HL-60 (cell line): Measurements from ENCODE around the gene DDI2.

Experiments used
- DNase-seq, 2 experiments: peaks; one replicate each; pipeline ENCODE4 v3.0.0-alpha.2; 2010 to 2020; ENCODE audit warnings: low read depth in 1 of 2, low spot score in 1 of 2
- H3K27ac ChIP-seq: fragments of 250-450 bp; sonication (Bioruptor Pico); replicated peaks from 2 replicates; pipeline ENCODE4 v1.5.1; 2020; ENCODE audit warnings: mild to moderate bottlenecking, moderate library complexity
- H3K27me3 ChIP-seq: fragments of 250-450 bp; sonication (Bioruptor Pico); 2 replicates; pipeline ENCODE4 v1.5.1; 2021; ENCODE audit warnings: mild to moderate bottlenecking, moderate library complexity; ENCODE audit not compliant: insufficient read depth, poor library complexity, severe bottlenecking
- H3K4me3 ChIP-seq: replicated peaks from 2 replicates; pipeline ENCODE4 v1.5.1; 2011; ENCODE audit warnings: mild to moderate bottlenecking, control low read depth, low read length; ENCODE audit not compliant: insufficient read depth
- GABPA ChIP-seq: IDR thresholded peaks from 2 replicates; pipeline ENCODE4 v1.6.1; 2012; ENCODE audit warnings: low read depth
- POLR2AphosphoS5 ChIP-seq: IDR thresholded peaks from 2 replicates; pipeline ENCODE4 v1.6.1; 2012; ENCODE audit warnings: low read depth
- SPI1 ChIP-seq: IDR thresholded peaks from 2 replicates; pipeline ENCODE4 v1.6.1; 2012; ENCODE audit warnings: low read depth, mild to moderate bottlenecking, borderline replicate concordance
- TF ChIP-seq, protein P1 (sequence below): IDR thresholded peaks from one replicate; pipeline ENCODE4 v1.5.1; 2011; ENCODE audit warnings: low read length, control low read depth, inconsistent platforms; ENCODE audit not compliant: insufficient read depth
- TF ChIP-seq, protein P2 (sequence below): IDR thresholded peaks from 2 replicates; pipeline ENCODE4 v1.6.1; 2012; ENCODE audit warnings: low read depth; ENCODE audit not compliant: insufficient replicate concordance

DDI2 gene

GRCh38 chr1:15669864-15670263 lies 52.6 kb downstream of the DDI2 start:
- DNase-seq, result no peak
- TF ChIP-seq, protein P1, sequence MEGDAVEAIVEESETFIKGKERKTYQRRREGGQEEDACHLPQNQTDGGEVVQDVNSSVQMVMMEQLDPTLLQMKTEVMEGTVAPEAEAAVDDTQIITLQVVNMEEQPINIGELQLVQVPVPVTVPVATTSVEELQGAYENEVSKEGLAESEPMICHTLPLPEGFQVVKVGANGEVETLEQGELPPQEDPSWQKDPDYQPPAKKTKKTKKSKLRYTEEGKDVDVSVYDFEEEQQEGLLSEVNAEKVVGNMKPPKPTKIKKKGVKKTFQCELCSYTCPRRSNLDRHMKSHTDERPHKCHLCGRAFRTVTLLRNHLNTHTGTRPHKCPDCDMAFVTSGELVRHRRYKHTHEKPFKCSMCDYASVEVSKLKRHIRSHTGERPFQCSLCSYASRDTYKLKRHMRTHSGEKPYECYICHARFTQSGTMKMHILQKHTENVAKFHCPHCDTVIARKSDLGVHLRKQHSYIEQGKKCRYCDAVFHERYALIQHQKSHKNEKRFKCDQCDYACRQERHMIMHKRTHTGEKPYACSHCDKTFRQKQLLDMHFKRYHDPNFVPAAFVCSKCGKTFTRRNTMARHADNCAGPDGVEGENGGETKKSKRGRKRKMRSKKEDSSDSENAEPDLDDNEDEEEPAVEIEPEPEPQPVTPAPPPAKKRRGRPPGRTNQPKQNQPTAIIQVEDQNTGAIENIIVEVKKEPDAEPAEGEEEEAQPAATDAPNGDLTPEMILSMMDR, result no peak
- no peak for TF ChIP-seq SPI1
- TF ChIP-seq POLR2AphosphoS5, result no peak
- TF ChIP-seq, protein P2, sequence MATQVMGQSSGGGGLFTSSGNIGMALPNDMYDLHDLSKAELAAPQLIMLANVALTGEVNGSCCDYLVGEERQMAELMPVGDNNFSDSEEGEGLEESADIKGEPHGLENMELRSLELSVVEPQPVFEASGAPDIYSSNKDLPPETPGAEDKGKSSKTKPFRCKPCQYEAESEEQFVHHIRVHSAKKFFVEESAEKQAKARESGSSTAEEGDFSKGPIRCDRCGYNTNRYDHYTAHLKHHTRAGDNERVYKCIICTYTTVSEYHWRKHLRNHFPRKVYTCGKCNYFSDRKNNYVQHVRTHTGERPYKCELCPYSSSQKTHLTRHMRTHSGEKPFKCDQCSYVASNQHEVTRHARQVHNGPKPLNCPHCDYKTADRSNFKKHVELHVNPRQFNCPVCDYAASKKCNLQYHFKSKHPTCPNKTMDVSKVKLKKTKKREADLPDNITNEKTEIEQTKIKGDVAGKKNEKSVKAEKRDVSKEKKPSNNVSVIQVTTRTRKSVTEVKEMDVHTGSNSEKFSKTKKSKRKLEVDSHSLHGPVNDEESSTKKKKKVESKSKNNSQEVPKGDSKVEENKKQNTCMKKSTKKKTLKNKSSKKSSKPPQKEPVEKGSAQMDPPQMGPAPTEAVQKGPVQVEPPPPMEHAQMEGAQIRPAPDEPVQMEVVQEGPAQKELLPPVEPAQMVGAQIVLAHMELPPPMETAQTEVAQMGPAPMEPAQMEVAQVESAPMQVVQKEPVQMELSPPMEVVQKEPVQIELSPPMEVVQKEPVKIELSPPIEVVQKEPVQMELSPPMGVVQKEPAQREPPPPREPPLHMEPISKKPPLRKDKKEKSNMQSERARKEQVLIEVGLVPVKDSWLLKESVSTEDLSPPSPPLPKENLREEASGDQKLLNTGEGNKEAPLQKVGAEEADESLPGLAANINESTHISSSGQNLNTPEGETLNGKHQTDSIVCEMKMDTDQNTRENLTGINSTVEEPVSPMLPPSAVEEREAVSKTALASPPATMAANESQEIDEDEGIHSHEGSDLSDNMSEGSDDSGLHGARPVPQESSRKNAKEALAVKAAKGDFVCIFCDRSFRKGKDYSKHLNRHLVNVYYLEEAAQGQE, result no peak
- no peak for TF ChIP-seq GABPA
- Histone ChIP-seq H3K4me3 (no peak overlapping the region), H3K27me3 (no peaks in the 10 kb centered on the region), H3K27ac (no peak overlapping the region)

DNA sequence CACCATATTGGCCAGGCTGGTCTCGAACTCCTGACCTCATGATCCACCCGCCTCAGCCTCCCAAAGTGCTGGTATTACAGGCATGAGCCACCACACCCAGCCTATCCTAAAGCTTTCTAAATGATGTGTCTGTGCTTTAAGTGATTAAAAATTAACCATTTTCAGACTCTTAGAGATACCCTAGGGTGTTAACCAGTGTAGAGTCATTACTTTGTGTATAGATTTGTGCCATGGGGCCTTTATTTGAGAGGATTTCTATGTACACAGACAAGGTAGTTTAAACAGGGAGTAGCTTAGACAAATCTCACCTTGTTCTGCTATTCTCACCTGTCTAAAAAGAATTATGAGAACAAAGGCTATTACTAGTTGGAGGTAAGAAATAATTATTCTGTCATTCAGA lies 54.2 kb downstream of the DDI2 start:
- Histone ChIP-seq H3K4me3 (no peak overlapping the region), H3K27ac (no peak overlapping the region), H3K27me3 (no peaks in the 10 kb centered on the region)
- DNase-seq, result no peak
- TF ChIP-seq, protein P2, result no peak
- TF ChIP-seq, protein P1, result no peak
- TF ChIP-seq SPI1 (no peak), GABPA (no peak), POLR2AphosphoS5 (no peak)

DNA sequence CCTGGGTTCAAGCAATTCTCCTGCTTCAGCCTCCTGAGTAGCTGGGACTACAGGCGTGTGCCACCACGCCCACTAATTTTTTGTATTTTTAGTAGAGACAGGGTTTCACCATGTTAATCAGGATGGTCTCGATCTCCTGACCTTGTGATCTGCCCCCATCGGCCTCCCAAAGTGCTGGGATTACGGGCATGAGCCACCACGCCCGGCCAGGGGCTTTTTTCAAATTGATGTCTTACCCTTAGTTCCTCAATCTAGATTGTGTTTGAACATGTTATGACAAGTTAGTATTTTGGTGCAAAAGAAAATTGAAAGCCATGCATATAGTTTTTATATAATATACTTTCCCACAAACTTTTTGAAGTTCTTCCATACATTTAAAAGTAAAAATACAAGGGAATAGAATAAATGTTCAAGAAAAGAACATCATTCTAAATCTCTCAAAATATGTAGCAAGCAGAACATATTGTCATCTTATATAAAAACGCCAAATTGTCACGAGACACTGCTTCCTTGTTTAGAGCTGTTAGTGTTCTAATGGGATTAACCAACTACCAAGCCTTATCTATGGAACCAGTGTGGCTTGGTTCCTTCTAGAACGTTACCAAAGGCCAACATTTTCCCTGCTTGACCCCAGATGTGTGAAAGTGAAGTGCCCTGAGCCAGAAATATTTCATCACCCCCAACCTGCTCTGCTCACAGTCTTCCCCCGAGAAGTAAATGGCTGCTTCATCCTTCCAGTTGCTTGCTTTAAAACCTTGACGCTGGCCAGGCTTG lies 57.3 kb downstream of the DDI2 start:
- H3K27me3 ChIP-seq, result no peaks in the 10 kb centered on the region
- peak in 1 of 2 experiments; percentile 44 for DNase-seq
- TF ChIP-seq, protein P1, result no peak
- TF ChIP-seq SPI1 (no peak), GABPA (no peak)

GRCh38 chr1:15676010-15676409 lies 58.8 kb downstream of the DDI2 start:
- no peak for DNase-seq
- no peak overlapping the region for H3K4me3 ChIP-seq
- no peak overlapping the region; the same call in 1 of the 2 replicates for H3K27ac ChIP-seq
- TF ChIP-seq POLR2AphosphoS5 (no peak), SPI1 (no peak), GABPA (no peak)
- no peaks in the 10 kb centered on the region for H3K27me3 ChIP-seq

More for the DNA sequence above, 57.3 kb downstream of the DDI2 start:
- peak overlapping the region; percentile 37 for H3K27ac ChIP-seq
- no peak overlapping the region for H3K4me3 ChIP-seq
